Measurements from ENCODE around the gene PLPP3.

The PLPP3 gene

DNA sequence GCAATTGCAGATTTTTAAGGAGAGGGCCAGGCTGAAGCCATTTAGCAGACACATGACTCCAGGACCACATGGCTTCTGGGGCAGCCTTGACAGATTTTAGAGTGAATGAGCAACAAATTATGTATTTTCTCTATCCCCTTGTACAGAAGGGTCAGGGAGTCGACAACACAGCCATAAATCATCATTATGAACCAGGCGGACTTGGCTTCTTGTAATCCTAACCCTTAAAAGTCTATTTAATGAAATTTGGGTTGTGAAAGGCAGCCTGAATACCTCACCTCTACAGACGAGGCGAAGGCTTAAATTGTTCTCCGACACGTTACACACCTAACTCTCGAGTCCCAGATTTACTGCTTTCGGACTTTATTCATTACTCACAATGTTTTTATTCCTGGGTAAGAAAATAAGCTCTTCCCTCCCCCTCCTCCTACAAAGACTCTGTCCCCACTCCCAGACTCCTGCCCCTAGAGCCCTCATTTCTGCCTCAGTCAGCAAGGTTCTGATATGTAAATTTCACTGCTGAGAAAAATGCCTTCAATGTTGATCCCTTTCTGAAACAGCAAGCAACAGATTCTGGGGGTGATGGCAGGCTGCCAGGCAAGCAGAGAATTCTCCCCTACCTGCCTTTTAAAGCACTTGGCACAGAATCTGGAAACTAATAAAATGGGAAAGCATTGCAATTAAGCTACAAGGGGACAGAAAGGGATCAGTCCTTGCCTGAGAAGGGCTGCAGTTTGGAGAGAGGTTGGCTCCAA is 51.6 kb downstream of the PLPP3 start:
- Histone ChIP-seq H3K27ac (ENCODE audit: insufficient read depth, low read depth, low read length, poor library complexity, severe bottlenecking) (no peak overlapping the region), H3K27me3 (ENCODE audit: control insufficient read depth, insufficient read depth, low read length, poor library complexity, severe bottlenecking) (no peaks in the 10 kb centered on the region), H3K9me3 (ENCODE audit: control insufficient read depth, low read length) (no peaks in the 10 kb centered on the region), H3K36me3 (ENCODE audit: control insufficient read depth, insufficient read depth, low read length) (peaks cover 11% of the 10 kb centered on the region), H3K4me1 (ENCODE audit: control insufficient read depth, insufficient read depth, low read length) (peaks cover 20% of the 10 kb centered on the region), H3K4me3 (ENCODE audit: insufficient read depth, low read depth, low read length) (no peak overlapping the region)
- WGBS, 2 experiments = 71 to 72% methylated on average over 7 to 8 of the region's 8 CpGs

DNA sequence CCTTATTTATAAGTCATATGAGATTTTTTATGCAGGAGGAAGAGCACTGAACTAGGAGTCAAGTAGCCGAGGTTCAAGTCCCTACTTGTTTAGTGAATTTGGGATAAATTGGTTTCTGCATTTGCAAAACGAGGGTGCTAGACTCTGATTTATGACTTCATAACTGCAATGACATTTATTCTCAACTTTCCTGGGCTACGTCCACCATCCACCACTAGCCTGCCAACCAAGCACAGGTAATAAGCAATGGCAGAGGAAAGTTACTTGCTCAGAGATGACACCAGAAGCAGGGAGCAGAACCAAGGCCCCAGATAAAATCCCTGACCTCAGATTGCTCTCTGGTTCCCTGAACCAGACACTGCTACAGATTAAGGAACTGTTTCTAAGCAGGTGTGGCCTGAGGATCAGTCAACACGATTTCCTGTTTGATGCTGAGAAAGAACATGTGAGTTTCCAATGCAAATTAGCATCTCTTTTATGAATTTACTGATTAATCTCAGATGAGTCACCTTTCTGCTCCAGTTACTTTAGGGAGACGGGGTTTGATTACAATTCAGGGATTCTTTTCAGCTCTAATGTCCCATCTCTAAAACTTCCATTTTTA is 52.7 kb downstream of the PLPP3 start:
- H3K4me1 ChIP-seq (ENCODE audit: control insufficient read depth, insufficient read depth, low read length) = peaks cover 18% of the 10 kb centered on the region
- no peaks in the 10 kb centered on the region for H3K9me3 ChIP-seq (ENCODE audit: control insufficient read depth, low read length)
- WGBS, 2 experiments = 91 to 93% methylated on average over 5 of the region's 5 CpGs
- H3K36me3 ChIP-seq (ENCODE audit: control insufficient read depth, insufficient read depth, low read length) = peaks cover 11% of the 10 kb centered on the region
- no peaks in the 10 kb centered on the region for H3K27me3 ChIP-seq (ENCODE audit: control insufficient read depth, insufficient read depth, low read length, poor library complexity, severe bottlenecking)
- H3K4me3 ChIP-seq (ENCODE audit: insufficient read depth, low read depth, low read length) = no peak overlapping the region
- no peak overlapping the region for H3K27ac ChIP-seq (ENCODE audit: insufficient read depth, low read depth, low read length, poor library complexity, severe bottlenecking)

DNA sequence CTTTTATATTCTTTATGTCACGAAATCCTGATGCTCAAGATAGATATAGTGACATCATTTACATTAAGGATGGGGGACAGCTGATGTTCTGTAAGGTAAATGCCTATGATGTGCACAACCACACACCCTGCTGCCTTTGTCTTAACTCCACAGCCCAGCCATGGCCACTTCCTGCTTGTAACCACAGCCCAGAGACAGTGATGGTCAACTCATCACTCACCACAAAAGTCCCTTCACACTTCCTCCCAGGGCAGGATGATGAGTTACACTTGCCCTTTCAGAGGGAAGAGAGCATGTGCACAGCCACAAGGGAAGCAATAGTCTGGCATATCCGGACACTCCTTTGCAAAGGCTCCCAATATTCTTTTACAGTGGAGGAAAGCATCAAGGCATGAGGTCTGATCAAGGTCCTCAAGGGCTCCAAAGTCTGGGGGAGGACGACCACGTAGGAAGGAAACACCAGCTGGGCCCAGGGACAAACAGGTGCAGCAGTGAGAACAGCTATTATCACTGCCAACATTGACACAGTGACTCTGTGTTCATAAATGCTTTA is 53.8 kb downstream of the PLPP3 start:
- no peaks in the 10 kb centered on the region for H3K9me3 ChIP-seq (ENCODE audit: control insufficient read depth, low read length)
- H3K27me3 ChIP-seq (ENCODE audit: control insufficient read depth, insufficient read depth, low read length, poor library complexity, severe bottlenecking) = no peaks in the 10 kb centered on the region
- H3K36me3 ChIP-seq (ENCODE audit: control insufficient read depth, insufficient read depth, low read length) = peaks cover 11% of the 10 kb centered on the region
- H3K27ac ChIP-seq (ENCODE audit: insufficient read depth, low read depth, low read length, poor library complexity, severe bottlenecking) = no peak overlapping the region
- no peak overlapping the region for H3K4me3 ChIP-seq (ENCODE audit: insufficient read depth, low read depth, low read length)
- 92 to 100% methylated on average over 4 of the region's 4 CpGs for WGBS, 2 experiments
- H3K4me1 ChIP-seq (ENCODE audit: control insufficient read depth, insufficient read depth, low read length) = peaks cover 15% of the 10 kb centered on the region

DNA sequence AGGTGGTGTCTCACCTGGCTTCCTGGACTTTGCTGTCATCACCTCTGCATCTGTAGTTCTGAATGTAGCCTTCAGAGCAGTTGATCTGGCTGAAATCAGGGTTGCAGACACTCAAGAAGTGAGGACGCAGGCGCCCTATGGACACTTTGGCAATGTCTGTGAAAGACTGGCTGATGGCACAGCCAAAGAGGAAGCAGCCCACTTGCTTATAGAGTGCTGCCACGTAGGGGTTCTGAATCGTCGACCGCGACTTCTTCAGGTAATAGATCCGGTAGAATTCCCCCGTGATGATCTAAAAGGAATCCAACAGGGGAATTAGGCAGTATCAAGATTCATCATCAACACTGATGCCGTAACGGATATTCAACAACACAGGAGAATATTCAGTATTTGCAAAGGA is 55.1 kb downstream of the PLPP3 start:
- H3K27me3 ChIP-seq (ENCODE audit: control insufficient read depth, insufficient read depth, low read length, poor library complexity, severe bottlenecking) = no peaks in the 10 kb centered on the region

DNA sequence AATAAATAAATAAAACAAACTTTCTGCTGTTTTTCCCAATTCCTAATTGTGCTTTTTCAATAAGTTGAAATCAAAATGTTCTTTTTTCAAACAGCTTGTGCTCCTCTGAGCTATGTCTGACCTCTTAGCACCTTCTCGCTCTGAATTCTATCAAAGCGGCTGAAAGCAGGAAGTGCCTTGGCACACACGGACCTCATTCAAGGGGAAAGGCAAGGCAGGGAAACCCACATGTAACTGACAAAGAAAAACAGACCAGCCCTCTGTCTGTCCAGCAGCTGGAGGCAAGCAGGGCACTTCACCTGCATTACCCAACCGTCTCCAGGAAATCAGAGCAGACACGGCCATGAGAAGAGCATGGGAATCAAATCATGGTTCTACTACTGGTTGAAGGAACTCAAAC is 56.7 kb downstream of the PLPP3 start:
- H3K9me3 ChIP-seq (ENCODE audit: control insufficient read depth, low read length) = no peaks in the 10 kb centered on the region
- no peak overlapping the region for H3K4me3 ChIP-seq (ENCODE audit: insufficient read depth, low read depth, low read length)
- H3K4me1 ChIP-seq (ENCODE audit: control insufficient read depth, insufficient read depth, low read length) = peaks cover 4% of the 10 kb centered on the region
- 95 to 96% methylated on average over 5 of the region's 5 CpGs for WGBS, 2 experiments
- no peaks in the 10 kb centered on the region for H3K27me3 ChIP-seq (ENCODE audit: control insufficient read depth, insufficient read depth, low read length, poor library complexity, severe bottlenecking)
- no peak overlapping the region for H3K27ac ChIP-seq (ENCODE audit: insufficient read depth, low read depth, low read length, poor library complexity, severe bottlenecking)
- peaks cover 11% of the 10 kb centered on the region for H3K36me3 ChIP-seq (ENCODE audit: control insufficient read depth, insufficient read depth, low read length)

More for the DNA sequence above, 55.1 kb downstream of the PLPP3 start:
- H3K4me3 ChIP-seq (ENCODE audit: insufficient read depth, low read depth, low read length) = no peak overlapping the region
- H3K27ac ChIP-seq (ENCODE audit: insufficient read depth, low read depth, low read length, poor library complexity, severe bottlenecking) = no peak overlapping the region
- H3K9me3 ChIP-seq (ENCODE audit: control insufficient read depth, low read length) = no peaks in the 10 kb centered on the region
- H3K4me1 ChIP-seq (ENCODE audit: control insufficient read depth, insufficient read depth, low read length) = peaks cover 15% of the 10 kb centered on the region
- peaks cover 11% of the 10 kb centered on the region for H3K36me3 ChIP-seq (ENCODE audit: control insufficient read depth, insufficient read depth, low read length)
- WGBS, 2 experiments = 96 to 97% methylated on average over 11 of the region's 11 CpGs

DNA sequence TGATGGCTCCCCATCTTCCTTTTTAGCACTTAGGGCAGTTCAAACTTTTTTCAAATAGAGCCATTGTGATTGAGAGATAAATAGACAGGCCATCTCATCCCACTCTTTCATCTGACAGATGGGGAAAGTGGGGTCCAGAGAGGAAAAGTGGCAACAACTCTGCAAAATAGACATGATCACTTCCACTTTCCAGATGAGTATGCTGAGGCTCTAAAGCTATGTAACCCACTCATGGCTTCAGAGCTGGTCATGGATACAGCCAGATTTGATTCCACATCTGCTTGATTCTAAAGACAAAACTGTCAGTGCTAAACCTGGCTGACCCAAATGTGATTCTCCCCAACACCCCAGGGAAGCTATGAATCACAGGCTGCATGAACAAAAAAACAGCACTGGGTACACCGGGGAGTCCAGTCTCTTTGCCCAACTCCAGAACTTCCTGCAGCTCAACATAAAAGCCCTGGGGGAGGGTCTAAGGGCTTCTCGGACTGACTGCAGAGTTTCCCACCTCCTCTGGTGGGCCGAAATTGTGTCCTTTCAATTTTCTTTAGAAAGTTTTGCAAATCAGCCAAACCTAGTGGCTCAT is 59.3 kb downstream of the PLPP3 start:
- H3K27ac ChIP-seq (ENCODE audit: insufficient read depth, low read depth, low read length, poor library complexity, severe bottlenecking) = no peak overlapping the region
- 37 to 44% methylated on average over 3 of the region's 3 CpGs for WGBS, 2 experiments
- H3K36me3 ChIP-seq (ENCODE audit: control insufficient read depth, insufficient read depth, low read length) = peaks cover 11% of the 10 kb centered on the region

DNA sequence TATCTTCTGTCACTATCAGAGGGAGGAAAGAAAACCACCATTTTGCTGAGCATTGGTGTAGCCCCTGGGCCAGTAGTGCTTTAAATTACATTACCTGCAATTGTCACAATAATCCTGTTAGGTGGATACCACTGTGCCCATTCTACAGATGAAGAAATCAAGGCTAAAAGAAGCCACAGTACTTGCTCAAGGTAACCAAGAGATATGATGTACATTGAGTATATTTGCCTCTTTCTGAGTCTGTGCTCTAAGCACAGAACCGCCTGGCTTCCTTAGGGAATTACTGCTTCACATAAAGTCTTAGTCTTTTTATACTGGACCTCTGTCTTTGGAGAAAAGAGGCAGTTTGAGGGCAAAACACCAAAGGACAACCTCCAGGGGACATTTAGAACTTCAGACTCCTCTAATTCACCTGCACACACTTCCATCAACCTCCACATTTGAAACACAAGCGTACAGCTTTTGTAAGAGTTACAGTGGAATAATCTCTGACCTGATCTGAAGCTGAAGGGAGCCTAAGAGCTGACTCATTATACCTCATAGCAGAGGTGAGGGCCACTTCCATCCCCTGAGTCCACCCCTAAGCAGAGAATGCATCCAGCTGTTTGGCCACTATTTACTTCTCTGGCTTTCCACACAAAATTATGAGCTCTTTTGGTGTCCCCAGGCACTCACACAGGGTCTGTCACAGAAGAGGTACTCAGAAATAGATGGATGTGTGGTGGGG is 61.8 kb downstream of the PLPP3 start:
- 89 to 97% methylated on average over 2 of the region's 2 CpGs for WGBS, 2 experiments
- no peaks in the 10 kb centered on the region for H3K36me3 ChIP-seq (ENCODE audit: control insufficient read depth, insufficient read depth, low read length)

More for the DNA sequence above, 59.3 kb downstream of the PLPP3 start:
- Histone ChIP-seq H3K4me1 (ENCODE audit: control insufficient read depth, insufficient read depth, low read length) (no peaks in the 10 kb centered on the region), H3K27me3 (ENCODE audit: control insufficient read depth, insufficient read depth, low read length, poor library complexity, severe bottlenecking) (no peaks in the 10 kb centered on the region), H3K9me3 (ENCODE audit: control insufficient read depth, low read length) (no peaks in the 10 kb centered on the region), H3K4me3 (ENCODE audit: insufficient read depth, low read depth, low read length) (no peak overlapping the region)

DNA sequence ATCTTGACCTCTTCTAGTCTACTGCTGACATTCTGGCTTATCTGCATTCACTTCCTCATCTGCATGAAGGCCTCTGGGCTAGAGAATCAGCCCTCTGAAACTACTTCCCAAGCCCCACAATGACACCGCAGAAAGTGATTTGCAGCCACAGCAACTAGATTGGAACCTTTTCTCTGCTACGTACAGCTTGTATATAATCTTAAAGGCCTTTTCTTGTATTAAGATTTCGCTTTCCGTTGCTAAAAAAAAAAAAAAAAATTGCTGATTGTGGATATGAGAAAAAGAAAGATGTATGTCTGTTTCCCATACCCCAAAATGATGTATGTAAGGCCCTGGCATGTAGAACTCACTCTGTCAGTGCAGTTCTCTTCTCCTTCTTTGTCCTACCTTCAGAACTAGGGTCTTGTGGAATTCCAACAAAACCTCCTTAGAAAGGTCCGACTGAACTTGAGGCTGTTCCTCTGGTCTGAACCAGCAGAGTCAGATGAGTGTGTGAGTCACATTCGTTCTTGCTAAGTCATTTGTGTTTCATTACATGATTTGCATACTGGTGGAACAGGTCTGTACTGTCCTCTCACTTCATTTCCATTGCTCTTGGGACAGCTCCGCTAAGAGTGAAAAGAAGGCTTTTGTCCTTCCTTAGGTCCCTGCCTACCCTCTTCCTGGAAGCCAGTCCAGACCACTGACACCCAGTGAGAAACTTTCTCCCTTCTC is 62.7 kb downstream of the PLPP3 start:
- H3K4me3 ChIP-seq (ENCODE audit: insufficient read depth, low read depth, low read length) = no peak overlapping the region
- H3K36me3 ChIP-seq (ENCODE audit: control insufficient read depth, insufficient read depth, low read length) = no peaks in the 10 kb centered on the region
- WGBS, 2 experiments = 94 to 95% methylated on average over 7 of the region's 7 CpGs
- no peaks in the 10 kb centered on the region for H3K9me3 ChIP-seq (ENCODE audit: control insufficient read depth, low read length)
- no peaks in the 10 kb centered on the region for H3K27me3 ChIP-seq (ENCODE audit: control insufficient read depth, insufficient read depth, low read length, poor library complexity, severe bottlenecking)
- no peak overlapping the region for H3K27ac ChIP-seq (ENCODE audit: insufficient read depth, low read depth, low read length, poor library complexity, severe bottlenecking)
- H3K4me1 ChIP-seq (ENCODE audit: control insufficient read depth, insufficient read depth, low read length) = no peaks in the 10 kb centered on the region

More for the DNA sequence above, 61.8 kb downstream of the PLPP3 start:
- Histone ChIP-seq H3K9me3 (ENCODE audit: control insufficient read depth, low read length) (no peaks in the 10 kb centered on the region), H3K4me1 (ENCODE audit: control insufficient read depth, insufficient read depth, low read length) (no peaks in the 10 kb centered on the region), H3K27me3 (ENCODE audit: control insufficient read depth, insufficient read depth, low read length, poor library complexity, severe bottlenecking) (no peaks in the 10 kb centered on the region), H3K27ac (ENCODE audit: insufficient read depth, low read depth, low read length, poor library complexity, severe bottlenecking) (no peak overlapping the region), H3K4me3 (ENCODE audit: insufficient read depth, low read depth, low read length) (no peak overlapping the region)

DNA sequence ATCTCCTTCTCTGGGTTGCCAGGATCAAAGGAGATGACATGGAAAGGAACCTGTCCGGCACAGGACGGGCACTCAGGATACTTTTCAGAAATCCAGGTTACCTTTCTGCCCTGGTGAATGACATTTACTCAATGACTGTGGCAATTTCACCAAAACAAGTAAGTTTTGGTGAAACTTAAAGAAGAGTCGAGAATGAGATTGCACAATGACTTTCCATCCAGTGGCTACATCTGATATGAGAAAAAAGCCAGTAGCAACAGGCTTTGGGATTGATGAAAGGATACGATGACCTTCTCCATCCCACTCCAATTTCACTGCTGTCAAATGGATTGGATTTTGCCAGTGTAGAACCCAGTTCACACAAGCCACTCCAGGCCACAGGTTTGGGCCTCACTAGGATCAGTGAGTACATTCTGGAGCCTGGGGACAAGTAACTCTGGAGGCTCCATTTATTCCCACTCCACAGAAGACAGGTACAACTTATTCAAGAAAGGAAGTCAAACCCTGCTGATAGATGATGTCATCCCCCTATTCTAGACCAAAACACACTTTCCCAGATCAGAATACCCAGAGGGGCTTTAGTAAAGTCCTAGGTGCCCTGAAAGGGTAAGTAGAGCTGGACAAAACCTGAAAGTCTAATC is 63.3 kb downstream of the PLPP3 start:
- Histone ChIP-seq H3K27me3 (ENCODE audit: control insufficient read depth, insufficient read depth, low read length, poor library complexity, severe bottlenecking) (no peaks in the 10 kb centered on the region), H3K9me3 (ENCODE audit: control insufficient read depth, low read length) (no peaks in the 10 kb centered on the region), H3K4me1 (ENCODE audit: control insufficient read depth, insufficient read depth, low read length) (peaks cover 5% of the 10 kb centered on the region), H3K36me3 (ENCODE audit: control insufficient read depth, insufficient read depth, low read length) (no peaks in the 10 kb centered on the region), H3K4me3 (ENCODE audit: insufficient read depth, low read depth, low read length) (no peak overlapping the region), H3K27ac (ENCODE audit: insufficient read depth, low read depth, low read length, poor library complexity, severe bottlenecking) (no peak overlapping the region)
- 96 to 97% methylated on average over 4 of the region's 4 CpGs for WGBS, 2 experiments
